ENCODE measurements around the gene MSI2. TPM values are rescaled to one million over a fixed set of nuclear protein-coding genes. Genes with fewer than 3 reads are reported as not detected.

The MSI2 gene
- total and polyA plus RNA-seq, 7 donors, result 37.6 to 133 (median 87.1) TPM

DNA sequence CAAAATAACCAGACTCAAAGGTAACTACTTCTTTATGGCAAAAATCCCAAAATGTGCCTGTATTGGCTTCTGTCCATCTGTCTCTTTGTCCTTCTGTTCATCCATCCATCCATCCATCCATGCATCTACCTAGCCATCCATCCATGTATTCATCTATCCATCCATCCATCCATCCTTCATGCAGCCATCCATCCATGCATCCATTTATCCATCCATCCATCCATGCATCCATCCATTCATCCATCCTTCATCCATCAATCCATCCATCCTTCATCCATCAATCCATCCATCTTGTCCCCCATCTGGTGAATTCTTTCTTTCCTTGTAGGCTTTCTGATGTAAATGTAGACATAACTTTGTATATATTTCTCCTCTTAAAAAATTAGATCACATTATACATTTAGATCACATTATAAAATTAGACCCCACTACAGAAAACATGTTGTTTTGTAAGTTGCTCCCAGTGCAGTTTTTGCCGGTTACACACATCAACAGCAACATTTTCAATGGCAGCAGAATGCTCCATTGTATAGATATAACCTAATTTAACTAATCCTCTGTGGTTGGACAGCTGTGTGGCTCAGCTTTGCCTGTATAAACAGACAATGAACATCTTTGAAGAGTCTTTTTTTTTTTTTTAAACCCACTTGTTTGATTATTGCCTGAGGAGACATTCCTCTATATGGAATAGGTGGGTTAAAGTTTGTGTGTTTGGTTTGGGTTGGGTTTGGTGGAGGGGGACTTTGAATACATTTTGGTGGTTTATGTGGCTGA lies 72.0 kb downstream of the MSI2 start:
- ATAC-seq (no peak), DNase-seq (no peak)
- Histone ChIP-seq H3K4me1 (peaks cover 50% of the 10 kb centered on the region), H3K27me3 (ENCODE audit: insufficient read depth in 3 of 3, low read length in 2 of 3) (no peaks in the 10 kb centered on the region), H3K9me3 (no peaks in the 10 kb centered on the region), H3K4me3 (no peak overlapping the region), H3K27ac (no peak overlapping the region), H3K36me3 (ENCODE audit: insufficient read depth in 1 of 2, low read depth in 1 of 2) (no peaks in the 10 kb centered on the region)
- 62 to 75% (median 64%) methylated on average over 1 of the region's 1 CpG for WGBS, 3 donors
- intact Hi-C loops (cut with DNase I), result no loop called here
- TF ChIP-seq, protein P1, sequence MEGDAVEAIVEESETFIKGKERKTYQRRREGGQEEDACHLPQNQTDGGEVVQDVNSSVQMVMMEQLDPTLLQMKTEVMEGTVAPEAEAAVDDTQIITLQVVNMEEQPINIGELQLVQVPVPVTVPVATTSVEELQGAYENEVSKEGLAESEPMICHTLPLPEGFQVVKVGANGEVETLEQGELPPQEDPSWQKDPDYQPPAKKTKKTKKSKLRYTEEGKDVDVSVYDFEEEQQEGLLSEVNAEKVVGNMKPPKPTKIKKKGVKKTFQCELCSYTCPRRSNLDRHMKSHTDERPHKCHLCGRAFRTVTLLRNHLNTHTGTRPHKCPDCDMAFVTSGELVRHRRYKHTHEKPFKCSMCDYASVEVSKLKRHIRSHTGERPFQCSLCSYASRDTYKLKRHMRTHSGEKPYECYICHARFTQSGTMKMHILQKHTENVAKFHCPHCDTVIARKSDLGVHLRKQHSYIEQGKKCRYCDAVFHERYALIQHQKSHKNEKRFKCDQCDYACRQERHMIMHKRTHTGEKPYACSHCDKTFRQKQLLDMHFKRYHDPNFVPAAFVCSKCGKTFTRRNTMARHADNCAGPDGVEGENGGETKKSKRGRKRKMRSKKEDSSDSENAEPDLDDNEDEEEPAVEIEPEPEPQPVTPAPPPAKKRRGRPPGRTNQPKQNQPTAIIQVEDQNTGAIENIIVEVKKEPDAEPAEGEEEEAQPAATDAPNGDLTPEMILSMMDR (IDR thresholded peaks at IDR 0.05), result no peak

DNA sequence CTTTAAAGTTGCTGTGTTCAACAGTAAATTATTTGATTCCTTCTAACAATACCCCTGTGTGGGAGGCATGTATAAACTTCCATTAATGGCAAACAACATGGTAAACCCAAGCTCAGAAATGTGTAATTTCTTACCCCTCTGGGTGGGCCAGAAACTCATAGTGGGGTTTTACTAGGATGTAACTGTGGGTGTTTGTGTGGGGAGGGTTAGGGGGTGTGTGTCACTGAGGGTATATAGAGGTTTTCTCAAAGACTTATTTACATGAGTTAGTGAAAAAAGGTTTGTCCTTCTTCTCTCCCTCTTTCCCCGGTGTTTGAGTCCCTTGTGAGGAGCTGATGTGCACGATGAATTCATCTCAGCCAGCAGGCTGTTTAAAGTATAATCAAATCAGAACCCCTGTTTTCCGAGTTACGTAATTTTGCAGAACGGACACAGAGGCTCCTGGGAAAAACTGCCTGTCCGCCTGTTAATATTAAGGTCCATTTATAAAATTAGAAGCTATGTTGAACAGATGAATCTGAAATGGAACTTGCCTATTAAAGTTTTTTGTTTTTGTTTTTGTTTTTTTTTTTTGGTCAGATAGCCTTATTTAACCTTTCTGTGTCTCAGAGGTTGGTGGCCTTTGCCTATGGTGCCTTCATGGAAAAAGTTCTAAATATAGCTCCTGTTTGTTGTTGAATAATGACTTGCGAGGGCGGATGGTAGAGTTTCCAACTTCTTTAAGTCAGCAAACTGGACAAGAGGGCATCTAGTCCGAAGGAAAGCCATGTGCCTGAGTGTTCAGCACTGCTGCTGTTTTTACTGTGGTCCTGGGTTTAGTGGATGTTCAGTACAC lies 73.3 kb downstream of the MSI2 start:
- Histone ChIP-seq H3K27ac (peak overlapping the region; percentile 81), H3K4me1 (peaks cover 45% of the 10 kb centered on the region), H3K9me3 (no peaks in the 10 kb centered on the region), H3K36me3 (ENCODE audit: insufficient read depth in 1 of 2, low read depth in 1 of 2) (no peaks in the 10 kb centered on the region), H3K27me3 (ENCODE audit: insufficient read depth in 3 of 3, low read length in 2 of 3) (no peaks in the 10 kb centered on the region), H3K4me3 (peak overlapping the region; percentile 41)
- intact Hi-C loops (cut with DNase I), result no loop called here
- DNase-seq, result no peak
- WGBS, 3 donors, result 12 to 30% (median 18%) methylated on average over 9 of the region's 9 CpGs
- TF ChIP-seq, protein P1 (IDR thresholded peaks at IDR 0.05), result no peak
- ATAC-seq, result peak; percentile 55 to 74 (median 70)

DNA sequence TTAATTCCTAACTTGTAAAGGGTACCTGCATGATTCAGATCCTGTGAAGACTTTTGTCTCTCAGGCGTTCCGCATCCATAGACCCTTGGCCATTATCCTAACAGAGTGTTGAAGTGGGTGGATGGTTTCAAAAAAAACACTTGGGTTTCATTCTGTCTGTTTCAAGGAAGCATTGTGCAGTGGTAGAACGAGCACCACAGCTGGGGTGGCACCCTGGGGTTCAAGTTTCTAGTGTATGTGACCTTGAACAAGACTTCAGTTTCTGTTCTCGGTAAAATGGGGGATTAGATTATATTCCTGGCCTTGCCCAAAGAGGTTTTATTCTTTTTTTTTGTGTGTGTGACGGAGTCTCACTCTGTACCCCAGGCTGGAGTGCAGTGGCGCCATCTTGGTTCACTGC lies 74.3 kb downstream of the MSI2 start:
- no peak for DNase-seq
- Histone ChIP-seq H3K9me3 (no peaks in the 10 kb centered on the region), H3K36me3 (ENCODE audit: insufficient read depth in 1 of 2, low read depth in 1 of 2) (no peaks in the 10 kb centered on the region), H3K4me3 (no peak overlapping the region), H3K27ac (peak overlapping the region; percentile 81), H3K4me1 (peaks cover 37% of the 10 kb centered on the region), H3K27me3 (ENCODE audit: insufficient read depth in 3 of 3, low read length in 2 of 3) (no peaks in the 10 kb centered on the region)
- intact Hi-C loops (cut with DNase I), result no loop called here
- ATAC-seq, result no peak
- TF ChIP-seq, protein P1 (IDR thresholded peaks at IDR 0.05), result no peak
- 75 to 82% (median 80%) methylated on average over 6 of the region's 6 CpGs for WGBS, 3 donors

DNA sequence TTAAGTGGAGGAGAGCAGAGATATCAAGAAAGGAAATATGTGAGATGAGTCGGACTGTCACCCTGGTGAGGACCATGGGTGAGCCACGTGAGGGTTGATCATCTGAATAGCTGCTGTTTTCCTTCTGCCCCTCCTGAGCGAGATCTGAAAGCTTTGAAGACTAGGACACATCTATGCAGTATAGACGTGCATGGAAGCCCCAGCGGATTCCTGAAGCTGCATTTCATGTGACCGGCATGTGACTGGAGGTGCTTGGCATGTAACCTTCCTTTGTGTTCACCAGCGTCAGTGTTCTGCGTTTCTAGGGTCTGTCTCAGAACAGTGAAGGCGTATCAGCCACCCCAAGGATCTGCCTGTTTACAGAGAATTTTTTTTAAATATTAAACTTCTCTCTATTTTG lies 75.1 kb downstream of the MSI2 start:
- H3K27ac ChIP-seq, result peak overlapping the region; percentile 14
- DNase-seq, result no peak
- TF ChIP-seq, protein P1 (IDR thresholded peaks at IDR 0.05), result no peak
- peak; percentile 10 to 44 (median 26) for ATAC-seq
- no peak overlapping the region for H3K4me3 ChIP-seq
- intact Hi-C loops (cut with DNase I), result no loop called here
- no peaks in the 10 kb centered on the region for H3K36me3 ChIP-seq (ENCODE audit: insufficient read depth in 1 of 2, low read depth in 1 of 2)
- H3K27me3 ChIP-seq (ENCODE audit: insufficient read depth in 3 of 3, low read length in 2 of 3), result no peaks in the 10 kb centered on the region
- no peaks in the 10 kb centered on the region for H3K9me3 ChIP-seq
- peaks cover 30% of the 10 kb centered on the region for H3K4me1 ChIP-seq
- 76 to 84% (median 82%) methylated on average over 9 of the region's 9 CpGs for WGBS, 3 donors

Data from psoas muscle (tissue), 8 donors.